Type B pancreatic cell (in vitro differentiated cells): ENCODE data around the gene NPHP4. TPM values are rescaled to one million over a fixed set of nuclear protein-coding genes. Genes with fewer than 3 reads are reported as not detected.
A peak's percentile ranks its signal among the peaks of the same experiment; 100 is the strongest.

Experiments used
- DNase-seq: peaks from one replicate; pipeline ENCODE4 v3.0.0; 2021; ENCODE audit warnings: mixed read lengths; ENCODE audit not compliant: unreplicated experiment; ENCODE audit errors: extremely low spot score
- H3K27ac Mint-ChIP-seq: 2 replicates; pipeline ENCODE4 v1.8.0; 2021; ENCODE audit warnings: mild to moderate bottlenecking, mixed read lengths
- H3K27me3 Mint-ChIP-seq: 2 replicates; pipeline ENCODE4 v1.8.0; 2021; ENCODE audit warnings: mixed read lengths
- H3K36me3 Mint-ChIP-seq: 2 replicates; pipeline ENCODE4 v1.8.0; 2021; ENCODE audit warnings: mixed read lengths
- H3K4me1 Mint-ChIP-seq: one replicate; pipeline ENCODE4 v1.8.0; 2021; ENCODE audit warnings: mixed read lengths; ENCODE audit not compliant: unreplicated experiment
- H3K4me3 Mint-ChIP-seq: 2 replicates; pipeline ENCODE4 v1.8.0; 2021; ENCODE audit warnings: mild to moderate bottlenecking, mixed read lengths
- H3K9me3 Mint-ChIP-seq: 2 replicates; pipeline ENCODE4 v1.8.0; 2021; ENCODE audit warnings: mixed read lengths
- CTCF ChIP-seq: fragments of 200-600 bp; sonication (generic); conservative IDR thresholded peaks from 2 replicates; pipeline ENCODE4 v1.5.0; 2021; ENCODE audit warnings: antibody characterized with exemption, mild to moderate bottlenecking
- total RNA-seq: library from RNA; stranded (reverse); gene quantifications from 2 replicates; pipeline ENCODE4 v1.2.1, GENCODE V29; 2021; ENCODE audit warnings: low replicate concordance

NPHP4 gene
- total RNA-seq, 1 donor from 2014 or later, result 21.7 TPM

GRCh38 chr1:5921671-5922070 is 70.6 kb downstream of the NPHP4 start:
- no peak for TF ChIP-seq CTCF
- Mint-ChIP-seq H3K4me3 (no peak overlapping the region), H3K27me3 (no peaks in the 10 kb centered on the region), H3K36me3 (peaks cover 21% of the 10 kb centered on the region), H3K27ac (no peak overlapping the region), H3K9me3 (no peaks in the 10 kb centered on the region), H3K4me1 (no peaks in the 10 kb centered on the region)
- DNase-seq, result peak; percentile 31

- Mint-ChIP-seq H3K4me3 (no peak overlapping the region), H3K36me3 (peaks cover 21% of the 10 kb centered on the region), H3K27me3 (no peaks in the 10 kb centered on the region), H3K9me3 (no peaks in the 10 kb centered on the region), H3K4me1 (peaks cover 2% of the 10 kb centered on the region), H3K27ac (no peak overlapping the region)
- no peak for TF ChIP-seq CTCF
- peak; percentile 24 for DNase-seq
Measured at GRCh38 chr1:5921129-5921528, 71.1 kb downstream of the NPHP4 start.

GRCh38 chr1:5920201-5920600 is 72.0 kb downstream of the NPHP4 start:
- peaks cover 7% of the 10 kb centered on the region for H3K4me1 Mint-ChIP-seq
- no peak overlapping the region for H3K27ac Mint-ChIP-seq
- peak; percentile 47 for DNase-seq
- no peak overlapping the region for H3K4me3 Mint-ChIP-seq
- H3K36me3 Mint-ChIP-seq, result peaks cover 17% of the 10 kb centered on the region
- H3K9me3 Mint-ChIP-seq, result no peaks in the 10 kb centered on the region
- no peaks in the 10 kb centered on the region for H3K27me3 Mint-ChIP-seq
- TF ChIP-seq CTCF, result no peak

GRCh38 chr1:5918275-5918649 is 74.0 kb downstream of the NPHP4 start:
- Mint-ChIP-seq H3K36me3 (peaks cover 17% of the 10 kb centered on the region), H3K4me1 (peaks cover 15% of the 10 kb centered on the region), H3K27me3 (no peaks in the 10 kb centered on the region), H3K4me3 (no peak overlapping the region), H3K9me3 (no peaks in the 10 kb centered on the region), H3K27ac (no peak overlapping the region)
- no peak for TF ChIP-seq CTCF
- DNase-seq, result no peak

GRCh38 chr1:5917591-5918274 is 74.5 kb downstream of the NPHP4 start:
- no peaks in the 10 kb centered on the region for H3K27me3 Mint-ChIP-seq
- H3K36me3 Mint-ChIP-seq, result peaks cover 12% of the 10 kb centered on the region
- DNase-seq, result peak; percentile 43
- H3K27ac Mint-ChIP-seq, result no peak overlapping the region
- no peaks in the 10 kb centered on the region for H3K9me3 Mint-ChIP-seq
- H3K4me3 Mint-ChIP-seq, result no peak overlapping the region
- no peak for TF ChIP-seq CTCF
- peaks cover 16% of the 10 kb centered on the region for H3K4me1 Mint-ChIP-seq

- H3K4me3 Mint-ChIP-seq, result no peak overlapping the region
- TF ChIP-seq CTCF, result no peak
- no peak for DNase-seq
- H3K9me3 Mint-ChIP-seq, result no peaks in the 10 kb centered on the region
- H3K27me3 Mint-ChIP-seq, result no peaks in the 10 kb centered on the region
- peaks cover 12% of the 10 kb centered on the region for H3K36me3 Mint-ChIP-seq
- no peak overlapping the region for H3K27ac Mint-ChIP-seq
- H3K4me1 Mint-ChIP-seq, result peaks cover 16% of the 10 kb centered on the region
Measured at GRCh38 chr1:5917281-5917590, 75.0 kb downstream of the NPHP4 start.
